Measurements from ENCODE around the gene PPP1R36.
"Not testable (repeated sequence)": the region's sequence is repeated elsewhere in the genome, so short reads cannot be mapped to it uniquely, and the experiment has no call there.

PPP1R36 gene

GRCh38 chr14:64625386-64626232 is 75.8 kb downstream of the PPP1R36 start:
- no peak for DNase-seq (ENCODE audit: low spot score)
- TF ChIP-seq CTCF (IDR thresholded peaks at IDR 0.05; ENCODE audit: borderline replicate concordance, control extremely low read depth, extremely low read depth, insufficient read depth, missing control alignments), result no peak
- in situ Hi-C loops (cut with MboI; ENCODE audit: low sequenced_read_pairs, unreplicated experiment), result no loop called here

GRCh38 chr14:64628940-64629408 is 79.2 kb downstream of the PPP1R36 start:
- no peak for DNase-seq (ENCODE audit: low spot score)
- TF ChIP-seq CTCF (IDR thresholded peaks at IDR 0.05; ENCODE audit: borderline replicate concordance, control extremely low read depth, extremely low read depth, insufficient read depth, missing control alignments), result no peak
- in situ Hi-C loops (cut with MboI; ENCODE audit: low sequenced_read_pairs, unreplicated experiment), result no loop called here

GRCh38 chr14:64630778-64631177 is 81.0 kb downstream of the PPP1R36 start:
- in situ Hi-C loops (cut with MboI; ENCODE audit: low sequenced_read_pairs, unreplicated experiment), result loop anchor here (10.0 kb wide), 1 partner anchor 286 kb away; no protein-coding TSS in a partner anchor
- TF ChIP-seq CTCF (IDR thresholded peaks at IDR 0.05; ENCODE audit: borderline replicate concordance, control extremely low read depth, extremely low read depth, insufficient read depth, missing control alignments), result no peak
- no peak for DNase-seq (ENCODE audit: low spot score)

DNA sequence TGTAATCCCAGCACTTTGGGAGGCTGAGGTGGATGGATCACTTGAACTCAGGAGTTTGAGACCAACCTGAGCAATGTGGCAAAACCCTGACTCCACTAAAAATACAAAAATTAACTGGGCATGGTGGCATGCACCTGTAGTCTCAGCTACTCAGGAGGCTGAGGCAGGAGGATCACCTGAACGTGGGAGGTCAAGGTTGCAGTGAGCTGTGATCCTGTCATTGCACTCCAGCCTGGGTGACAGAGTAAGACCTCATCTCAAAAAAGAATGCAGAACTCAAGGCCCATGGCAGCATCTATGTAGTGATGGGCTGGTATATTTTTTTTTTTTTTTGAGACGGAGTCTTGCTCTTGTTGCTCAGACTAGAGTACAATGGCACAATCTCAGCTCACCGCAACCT is 81.5 kb downstream of the PPP1R36 start:
- DNase-seq (ENCODE audit: low spot score), result not testable (repeated sequence)
- in situ Hi-C loops (cut with MboI; ENCODE audit: low sequenced_read_pairs, unreplicated experiment), result loop anchor here (10.0 kb wide), 1 partner anchor 286 kb away; no protein-coding TSS in a partner anchor

- no peak for DNase-seq (ENCODE audit: low spot score)
- in situ Hi-C loops (cut with MboI; ENCODE audit: low sequenced_read_pairs, unreplicated experiment), result loop anchor here (10.0 kb wide), 1 partner anchor 287 kb away; no protein-coding TSS in a partner anchor
- TF ChIP-seq CTCF (IDR thresholded peaks at IDR 0.05; ENCODE audit: borderline replicate concordance, control extremely low read depth, extremely low read depth, insufficient read depth, missing control alignments), result no peak
Measured at GRCh38 chr14:64632056-64632455, 82.3 kb downstream of the PPP1R36 start.

GRCh38 chr14:64634558-64634957 is 84.8 kb downstream of the PPP1R36 start:
- in situ Hi-C loops (cut with MboI; ENCODE audit: low sequenced_read_pairs, unreplicated experiment), result loop anchor here (10.0 kb wide), 1 partner anchor 290 kb away; no protein-coding TSS in a partner anchor
- TF ChIP-seq CTCF (IDR thresholded peaks at IDR 0.05; ENCODE audit: borderline replicate concordance, control extremely low read depth, extremely low read depth, insufficient read depth, missing control alignments), result no peak
- no peak for DNase-seq (ENCODE audit: low spot score)
